ENCODE measurements around the gene TTC36. TPM values are rescaled to one million over a fixed set of nuclear protein-coding genes. Genes with fewer than 3 reads are reported as not detected.
"Not testable (repeated sequence)": the region's sequence is repeated elsewhere in the genome, so short reads cannot be mapped to it uniquely, and the experiment has no call there.

TTC36 gene
- total RNA-seq, 2 experiments from 2014 or later = 0.23 to 0.55 TPM

DNA sequence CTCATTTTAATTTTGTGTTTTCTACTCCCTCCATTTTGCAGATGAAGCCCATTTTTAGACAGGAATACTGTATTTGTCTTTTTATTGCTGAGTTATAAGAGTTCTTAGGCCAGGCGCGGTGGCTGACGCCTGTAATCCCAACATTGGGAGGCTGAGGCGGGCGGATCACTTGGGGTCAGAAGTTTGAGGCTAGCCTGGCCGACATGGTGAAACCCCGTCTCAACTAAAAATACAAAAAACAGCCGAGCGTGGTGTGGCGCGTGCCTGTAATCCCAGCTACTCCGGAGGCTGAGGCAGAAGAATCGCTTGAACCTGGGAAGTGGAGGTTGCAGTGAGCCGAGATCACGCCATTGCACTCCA lies 44.4 kb downstream of the TTC36 start:
- Mint-ChIP-seq H3K4me1 (peaks cover 42% of the 10 kb centered on the region), H3K4me3 (peak overlapping the region; percentile 93), H3K36me3 (ENCODE audit: low read depth) (peaks cover 26% of the 10 kb centered on the region), H3K27ac (peak overlapping the region; percentile 92)
- POLR2A ChIA-PET = interaction anchor here (0.7 to 2.8 kb wide), 11 partner anchors 12 to 569 kb away, joined by 3 to 18 read pairs (median 4); partner anchors contain the start of genes CD3E, DDX6, RPS25 and TRAPPC4
- H3K9me3 Mint-ChIP-seq, CTCF ChIA-PET, H3K27me3 Mint-ChIP-seq: not testable (repeated sequence)
- DNase-seq = peak; percentile 22

DNA sequence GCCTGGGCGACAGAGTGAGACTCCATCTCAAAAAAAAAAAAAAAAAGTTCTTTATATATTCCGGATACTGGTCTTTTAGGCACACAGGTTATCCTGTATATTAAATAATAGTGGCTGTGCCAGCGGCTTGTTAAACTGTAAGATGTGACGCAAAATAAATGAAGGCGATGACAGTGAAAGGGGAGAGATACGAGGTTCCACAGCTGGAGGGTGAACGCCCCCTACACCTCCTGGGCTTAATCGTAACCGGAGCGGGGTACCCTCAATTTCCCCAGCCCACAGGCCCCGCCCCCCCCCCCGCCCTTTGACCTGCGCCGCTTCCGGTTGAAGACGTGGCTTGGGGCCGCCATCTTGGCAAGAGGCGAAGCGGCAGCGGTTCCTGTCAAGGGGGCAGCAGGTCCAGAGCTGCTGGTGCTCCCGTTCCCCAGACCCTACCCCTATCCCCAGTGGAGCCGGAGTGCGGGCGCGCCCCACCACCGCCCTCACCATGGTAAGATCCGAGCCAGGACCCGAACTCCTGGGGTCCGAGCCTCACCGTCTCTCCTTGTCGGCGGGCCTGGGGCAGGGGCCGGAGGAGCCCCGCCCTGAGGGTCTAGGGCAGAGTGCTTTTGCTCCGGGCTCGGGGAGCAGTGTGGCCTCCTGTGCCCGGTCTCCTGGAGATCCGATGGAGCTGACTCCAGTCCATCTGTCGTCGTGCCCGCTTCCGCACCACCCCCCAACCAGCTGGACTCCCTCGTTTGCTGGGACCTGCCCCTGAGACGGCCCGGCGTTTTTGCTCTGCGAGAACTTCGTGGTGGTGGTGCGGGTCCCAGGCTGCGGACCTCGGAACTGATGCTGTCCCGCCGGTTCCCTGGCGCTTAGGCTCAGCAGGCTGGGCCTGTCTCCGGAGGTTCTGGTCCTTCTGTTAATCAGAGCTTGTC lies 45.0 kb downstream of the TTC36 start, which contains the start of gene ARCN1:
TSS of gene ARCN1 (plus strand) at position 349 of the 920 bp plus-strand sequence. CDS start at position 488, 139 bp downstream.
- ChIA-PET CTCF (interaction anchor here (0.6 to 1.6 kb wide), 5 partner anchors 18 to 380 kb away, joined by 3 to 4 read pairs (median 4); no protein-coding TSS in a partner anchor), POLR2A (interaction anchor here (0.6 to 2.8 kb wide), 26 partner anchors 8 to 570 kb away, joined by 3 to 18 read pairs (median 4); partner anchors contain the start of genes CD3E, DDX6, MPZL3 and PHLDB1)
- no peaks in the 10 kb centered on the region for H3K27me3 Mint-ChIP-seq
- peaks cover 31% of the 10 kb centered on the region for H3K36me3 Mint-ChIP-seq (ENCODE audit: low read depth)
- H3K9me3 Mint-ChIP-seq = no peaks in the 10 kb centered on the region
- H3K27ac Mint-ChIP-seq = peak within 1 kb of the TSS; percentile 92
- peak within 1 kb of the TSS; percentile 93 for H3K4me3 Mint-ChIP-seq
- peaks cover 45% of the 10 kb centered on the region for H3K4me1 Mint-ChIP-seq
- DNase-seq = peak; percentile 82

DNA sequence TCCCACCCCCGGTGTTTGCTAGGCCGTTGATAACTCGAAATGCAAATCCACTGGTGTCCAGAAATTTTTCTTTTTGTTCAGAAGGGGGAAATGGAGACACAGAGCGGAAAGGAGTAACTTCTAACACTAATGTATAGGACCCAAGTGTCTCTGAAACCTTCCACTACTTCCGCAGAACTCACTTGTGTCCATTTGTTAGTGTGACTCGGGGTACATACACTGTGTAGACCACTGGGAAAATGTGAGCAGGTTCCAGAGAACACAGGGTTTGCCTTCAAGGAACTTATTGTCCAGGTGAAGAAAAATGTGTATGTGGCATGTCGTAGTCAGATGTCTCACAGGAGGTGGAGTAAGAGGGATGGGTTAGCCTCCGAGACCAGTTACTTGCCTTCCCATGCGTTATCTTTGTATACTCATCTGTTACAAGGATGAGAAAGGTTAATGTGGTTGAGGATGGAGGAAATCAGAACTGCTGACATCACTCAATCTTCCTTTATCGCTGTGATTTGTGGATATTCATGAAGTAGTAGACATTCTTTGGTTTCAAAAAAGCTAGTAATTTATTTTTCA lies 45.8 kb downstream of the TTC36 start:
- POLR2A ChIA-PET = interaction anchor here (0.6 to 2.8 kb wide), 26 partner anchors 8 to 571 kb away, joined by 3 to 18 read pairs (median 3); partner anchors contain the start of genes CD3D, CD3E, DDX6 and MPZL3
- H3K27ac Mint-ChIP-seq = peak overlapping the region; percentile 92
- H3K4me1 Mint-ChIP-seq = peaks cover 49% of the 10 kb centered on the region
- peaks cover 34% of the 10 kb centered on the region for H3K36me3 Mint-ChIP-seq (ENCODE audit: low read depth)
- CTCF ChIA-PET = interaction anchor here (0.6 to 1.6 kb wide), 6 partner anchors 17 to 379 kb away, joined by 3 to 4 read pairs (median 4); no protein-coding TSS in a partner anchor
- H3K9me3 Mint-ChIP-seq = no peaks in the 10 kb centered on the region
- peak overlapping the region; percentile 93 for H3K4me3 Mint-ChIP-seq
- DNase-seq = peak; percentile 36
- no peaks in the 10 kb centered on the region for H3K27me3 Mint-ChIP-seq

DNA sequence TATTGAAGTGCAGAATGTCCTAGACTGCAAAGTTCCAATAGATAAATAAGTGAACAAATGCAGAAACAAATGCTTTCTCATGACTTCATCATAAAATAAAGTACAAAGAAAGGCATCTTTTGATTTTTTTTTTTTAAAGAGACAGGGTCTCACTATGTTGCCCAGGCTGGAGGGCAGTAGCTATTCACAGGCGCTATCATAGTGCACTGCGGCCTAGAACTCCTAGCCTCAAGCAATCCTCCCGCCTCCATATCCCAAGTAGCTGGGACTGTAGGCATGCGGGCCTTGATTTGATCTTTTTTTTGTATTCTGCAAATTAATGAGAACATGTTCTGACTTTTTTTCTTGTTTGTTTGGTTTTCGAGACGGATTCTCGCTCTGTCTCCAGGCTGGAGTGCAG lies 47.4 kb downstream of the TTC36 start:
- H3K36me3 Mint-ChIP-seq (ENCODE audit: low read depth) = peaks cover 38% of the 10 kb centered on the region
- no peak overlapping the region for H3K27ac Mint-ChIP-seq
- no peaks in the 10 kb centered on the region for H3K9me3 Mint-ChIP-seq
- H3K27me3 Mint-ChIP-seq = no peaks in the 10 kb centered on the region
- no peak for DNase-seq
- POLR2A ChIA-PET = no interaction called here
- CTCF ChIA-PET = interaction anchor here (0.7 to 1.4 kb wide), 3 partner anchors 19 to 37 kb away, joined by 3 to 5 read pairs (median 3); no protein-coding TSS in a partner anchor
- H3K4me1 Mint-ChIP-seq = peaks cover 52% of the 10 kb centered on the region
- no peak overlapping the region for H3K4me3 Mint-ChIP-seq

DNA sequence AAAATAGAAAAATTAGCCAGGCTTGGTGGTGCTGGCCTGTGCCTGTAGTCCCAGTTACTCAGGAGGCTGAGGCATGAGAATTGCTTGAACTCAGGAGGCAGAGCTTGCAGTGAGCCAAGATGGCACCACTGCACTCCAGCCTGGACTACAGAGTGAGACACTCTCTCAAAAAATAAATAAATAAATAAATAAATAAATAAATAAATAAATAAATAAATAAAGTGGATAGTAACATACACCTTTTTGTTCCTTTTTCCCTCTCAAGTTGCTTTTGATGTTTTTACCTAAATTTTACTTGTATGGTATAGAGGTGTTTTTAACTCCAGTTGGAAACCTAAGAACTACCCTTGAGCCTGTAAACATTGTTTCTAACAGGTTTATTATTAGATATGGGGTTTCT lies 50.7 kb downstream of the TTC36 start:
- CTCF ChIA-PET = not testable (repeated sequence)

More for the DNA sequence above, 50.7 kb downstream of the TTC36 start:
- DNase-seq, H3K9me3 Mint-ChIP-seq, H3K4me3 Mint-ChIP-seq, POLR2A ChIA-PET, H3K27ac Mint-ChIP-seq, H3K27me3 Mint-ChIP-seq: not testable (repeated sequence)
- Mint-ChIP-seq H3K4me1 (peaks cover 44% of the 10 kb centered on the region), H3K36me3 (ENCODE audit: low read depth) (peaks cover 44% of the 10 kb centered on the region)

Other genes with a start within 250 kb of the TTC36 start
- 100 to 1,000 TPM; 639 to 653 TPM for gene CD3E, start 222.7 kb upstream of the TTC36 start, total RNA-seq
- gene CD3D, start 184.8 kb upstream of the TTC36 start, total RNA-seq = 100 to 1,000 TPM; 467 to 476 TPM
- 100 to 1,000 TPM; 223 to 225 TPM for gene CD3G, start 183.1 kb upstream of the TTC36 start, total RNA-seq
- 10 to 100 TPM; 42.1 to 44.1 TPM for gene UBE4A, start 167.9 kb upstream of the TTC36 start, total RNA-seq
- 100 to 1,000 TPM; 251 to 260 TPM for gene ATP5MG, start 125.9 kb upstream of the TTC36 start, total RNA-seq
- gene KMT2A, start 91.0 kb upstream of the TTC36 start, total RNA-seq = 100 to 1,000 TPM in 1 of 2 experiments, 10 to 100 TPM in 1; 94.6 to 102 TPM
- 1 to 10 TPM; 5.3 to 6.4 TPM for gene TMEM25, start 3.7 kb downstream of the TTC36 start, total RNA-seq
- gene IFT46, start 38.5 kb downstream of the TTC36 start, total RNA-seq = 1 to 10 TPM; 9.6 to 10.0 TPM
- gene ARCN1, start 44.9 kb downstream of the TTC36 start, total RNA-seq = 100 to 1,000 TPM; 138 to 141 TPM
- under 1 TPM; 0.53 to 0.63 TPM for gene PHLDB1, start 80.1 kb downstream of the TTC36 start, total RNA-seq
- not detected for gene TREH, start 152.2 kb downstream of the TTC36 start, total RNA-seq